D721Med (cell line): ENCODE data around the gene PLXNA4.

ENCODE experiments used
- DNase-seq: peaks from one replicate; pipeline ENCODE4 v3.0.0; 2011; ENCODE audit warnings: low spot score; ENCODE audit not compliant: insufficient read length
- FAIRE-seq: peaks from 2 replicates; lab custom pipeline; 2011; peaks lifted over from hg19 to GRCh38; lab: Jason Lieb, UNC
- TF ChIP-seq, protein P1 (sequence below): IDR thresholded peaks from 2 replicates; pipeline ENCODE4 v1.5.1; 2012; ENCODE audit warnings: mild to moderate bottlenecking, control low read depth; ENCODE audit not compliant: insufficient read depth; ENCODE audit errors: missing control alignments

PLXNA4 gene

DNA sequence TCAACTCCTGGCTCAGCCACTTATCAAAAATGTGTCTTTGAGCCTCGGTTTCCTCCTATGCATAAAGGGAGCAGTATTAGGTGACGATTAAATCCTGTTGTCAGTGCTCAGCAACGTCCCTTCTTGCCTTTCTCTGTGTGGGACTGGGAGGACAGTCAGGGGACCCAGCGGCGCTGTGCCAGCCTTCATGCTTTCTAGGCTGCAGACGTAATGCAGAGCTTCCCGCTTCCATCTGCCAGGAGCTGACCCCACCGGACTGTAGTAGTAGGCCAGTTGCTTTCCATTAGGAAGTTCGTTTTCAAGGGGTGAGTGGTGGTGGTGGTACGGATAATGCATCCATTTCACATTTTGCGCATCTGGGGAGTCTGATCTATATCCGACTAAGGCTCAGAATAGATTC, 321.8 kb downstream of the PLXNA4 start:
- TF ChIP-seq, protein P1, sequence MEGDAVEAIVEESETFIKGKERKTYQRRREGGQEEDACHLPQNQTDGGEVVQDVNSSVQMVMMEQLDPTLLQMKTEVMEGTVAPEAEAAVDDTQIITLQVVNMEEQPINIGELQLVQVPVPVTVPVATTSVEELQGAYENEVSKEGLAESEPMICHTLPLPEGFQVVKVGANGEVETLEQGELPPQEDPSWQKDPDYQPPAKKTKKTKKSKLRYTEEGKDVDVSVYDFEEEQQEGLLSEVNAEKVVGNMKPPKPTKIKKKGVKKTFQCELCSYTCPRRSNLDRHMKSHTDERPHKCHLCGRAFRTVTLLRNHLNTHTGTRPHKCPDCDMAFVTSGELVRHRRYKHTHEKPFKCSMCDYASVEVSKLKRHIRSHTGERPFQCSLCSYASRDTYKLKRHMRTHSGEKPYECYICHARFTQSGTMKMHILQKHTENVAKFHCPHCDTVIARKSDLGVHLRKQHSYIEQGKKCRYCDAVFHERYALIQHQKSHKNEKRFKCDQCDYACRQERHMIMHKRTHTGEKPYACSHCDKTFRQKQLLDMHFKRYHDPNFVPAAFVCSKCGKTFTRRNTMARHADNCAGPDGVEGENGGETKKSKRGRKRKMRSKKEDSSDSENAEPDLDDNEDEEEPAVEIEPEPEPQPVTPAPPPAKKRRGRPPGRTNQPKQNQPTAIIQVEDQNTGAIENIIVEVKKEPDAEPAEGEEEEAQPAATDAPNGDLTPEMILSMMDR: no peak
- DNase-seq (no peak), FAIRE-seq (no peak)

DNA sequence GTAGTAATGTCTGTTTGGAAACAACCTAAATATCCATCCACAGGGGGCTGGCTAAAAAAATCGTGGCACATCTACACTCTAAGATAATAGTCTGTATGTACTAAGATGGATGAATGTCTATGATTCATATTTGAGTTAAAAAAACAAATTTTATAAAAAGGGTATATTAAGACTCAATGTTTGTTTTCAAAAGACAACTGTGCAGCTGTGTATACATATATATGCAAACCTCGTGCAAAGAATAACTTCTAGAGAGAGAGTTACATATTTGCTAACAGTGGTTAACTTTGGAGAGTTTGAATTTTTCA, 323.5 kb downstream of the PLXNA4 start:
- no peak for DNase-seq
- FAIRE-seq: no peak
- TF ChIP-seq, protein P1: no peak

DNA sequence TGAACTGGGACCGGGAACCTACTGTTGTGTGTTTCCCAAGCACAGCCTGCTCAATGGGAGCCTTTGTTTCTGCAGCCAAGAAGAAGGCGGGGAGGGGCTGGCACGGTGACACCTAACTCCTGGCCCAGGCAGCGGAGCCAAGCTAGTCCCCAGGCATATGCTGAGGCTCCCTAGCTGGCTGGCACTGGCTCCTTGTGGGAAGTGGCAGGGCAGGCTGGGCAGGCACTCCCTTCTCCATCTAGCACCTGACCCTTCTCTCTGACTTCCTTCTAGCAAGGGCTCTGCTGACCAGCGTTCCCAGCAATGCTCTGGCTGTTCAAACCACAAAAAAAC, 325.0 kb downstream of the PLXNA4 start:
- DNase-seq (no peak), FAIRE-seq (no peak)
- TF ChIP-seq, protein P1: no peak

DNA sequence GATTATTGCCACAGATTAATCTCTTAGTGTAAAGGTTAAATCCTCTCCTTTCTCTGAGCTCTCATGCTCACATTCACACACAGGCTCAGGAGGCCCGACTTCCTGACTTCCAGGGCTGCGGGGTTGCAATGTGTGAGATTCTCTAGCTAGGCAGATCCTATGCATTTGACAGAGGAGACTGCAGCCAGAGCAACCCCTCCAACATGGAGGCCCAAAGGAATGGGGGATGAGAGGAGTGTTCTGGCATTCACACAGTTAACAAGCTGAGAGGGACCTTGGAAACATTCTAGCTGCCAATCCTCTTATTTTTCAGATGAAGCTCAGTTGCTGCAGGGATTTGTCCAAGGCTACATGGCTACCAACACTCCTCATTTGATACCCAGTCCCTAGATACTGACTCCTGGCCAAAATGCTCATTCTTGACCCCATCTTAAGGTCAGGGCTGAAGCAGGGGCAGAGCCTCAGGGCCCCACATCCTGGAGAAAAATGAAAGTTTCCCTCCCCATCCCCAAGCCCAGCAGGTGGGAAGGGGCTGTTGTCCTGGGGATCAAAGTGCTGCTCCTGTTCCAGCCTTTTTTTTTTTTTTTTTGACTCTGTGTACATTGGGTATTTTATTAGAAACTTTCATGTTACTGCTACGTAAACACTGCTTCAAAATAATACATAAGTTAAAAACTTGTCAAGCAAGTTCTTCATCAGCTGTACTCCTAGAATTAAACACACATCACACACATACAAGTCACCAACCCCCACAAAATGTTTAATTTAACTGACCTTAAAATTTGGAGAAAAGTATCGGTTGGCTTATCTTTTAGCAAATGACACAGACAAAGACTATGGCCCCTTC, 325.6 kb downstream of the PLXNA4 start:
- no peak for DNase-seq
- FAIRE-seq: peak; percentile 87
- TF ChIP-seq, protein P1: no peak

DNA sequence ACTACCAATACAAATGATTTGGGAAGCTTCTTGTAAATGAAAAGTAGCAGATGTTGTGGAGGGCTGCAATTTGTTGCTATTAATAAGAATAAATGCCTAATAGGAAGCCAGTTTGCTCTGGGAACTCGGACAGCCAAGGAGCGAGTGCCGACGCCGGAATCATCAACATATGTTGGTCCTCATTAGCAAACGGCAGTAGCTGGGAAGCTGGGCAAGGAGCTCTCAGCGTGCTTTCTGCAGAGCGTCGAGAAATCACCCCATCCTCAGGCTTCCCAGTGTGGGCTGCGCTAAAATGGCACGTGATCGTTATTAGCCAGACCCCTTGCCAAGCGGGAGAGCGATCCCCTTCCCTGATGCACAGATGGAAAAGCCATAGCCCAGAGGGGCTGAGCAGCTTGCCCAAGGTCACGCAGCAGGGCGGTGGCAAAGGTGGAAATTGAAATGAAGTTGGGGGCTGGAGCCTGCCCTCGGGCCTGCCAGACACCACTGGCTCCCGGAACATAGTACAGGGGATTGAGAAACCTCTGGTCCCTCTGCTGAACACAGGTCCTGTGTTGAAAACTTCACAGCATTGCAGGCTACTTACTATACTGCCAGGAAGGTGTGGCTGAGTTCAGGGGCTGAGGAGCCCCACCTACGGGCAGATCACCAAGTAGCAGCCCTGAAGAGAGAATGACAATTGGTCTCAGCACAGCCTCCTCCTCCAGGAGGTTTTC, 326.9 kb downstream of the PLXNA4 start:
- no peak for DNase-seq
- FAIRE-seq: no peak
- TF ChIP-seq, protein P1: peak; percentile 39

DNA sequence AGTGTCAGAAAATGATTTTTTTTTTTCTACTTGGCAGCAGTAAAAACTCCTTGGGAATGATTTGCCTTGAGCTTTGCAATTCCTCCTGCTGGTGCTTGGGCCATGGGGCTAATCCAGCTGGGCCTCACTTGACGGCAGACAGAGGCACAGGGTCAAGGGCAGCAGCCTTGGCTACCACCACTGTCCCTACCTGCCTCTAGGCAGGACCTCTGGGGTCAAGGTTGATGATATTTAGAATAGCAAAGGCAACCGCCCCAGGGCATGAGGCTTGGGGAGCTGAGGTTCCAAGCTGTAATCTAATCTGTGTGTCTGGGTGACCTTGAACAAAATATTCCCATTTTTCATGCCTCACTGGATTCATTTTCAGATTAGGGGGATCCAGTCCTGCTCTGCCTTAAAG, 327.4 kb downstream of the PLXNA4 start:
- TF ChIP-seq, protein P1: no peak
- FAIRE-seq (no peak), DNase-seq (no peak)
